ENCODE results near the gene FNBP1. TPM values are rescaled to one million over a fixed set of nuclear protein-coding genes. Genes with fewer than 3 reads are reported as not detected.

FNBP1 gene
- total RNA-seq, 2 donors from 2014 or later, result 17.1 to 17.9 TPM

DNA sequence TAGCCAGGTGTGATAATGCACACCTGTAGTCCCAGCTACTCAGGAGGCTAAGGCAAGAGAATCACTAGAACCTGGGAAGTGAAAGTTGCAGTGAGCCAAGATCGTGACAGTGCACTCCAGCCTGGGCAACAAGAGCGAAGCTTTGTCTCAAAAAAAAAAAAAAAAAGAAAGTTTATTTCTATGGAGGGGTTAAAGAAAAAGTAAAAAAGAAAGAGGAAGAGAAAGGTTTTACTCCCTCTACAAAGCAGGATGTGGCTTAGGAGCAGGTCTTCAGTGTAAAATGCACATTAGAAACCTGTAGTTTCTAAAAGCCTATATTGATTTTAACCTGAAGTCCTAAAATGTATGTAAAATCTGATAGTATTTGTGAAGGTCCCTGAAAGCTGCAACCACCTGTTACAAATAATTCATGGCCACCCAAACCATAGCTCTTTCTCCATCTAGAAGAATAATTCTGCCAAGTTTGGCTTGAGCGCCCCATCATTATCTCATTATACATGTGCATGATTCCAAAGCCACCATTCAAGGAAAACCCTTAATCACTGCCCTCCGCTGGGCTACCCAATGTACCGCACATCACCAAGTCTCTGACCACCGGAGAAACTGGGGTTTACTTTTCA lies 3.4 kb downstream of the FNBP1 start:
- DNase-seq, result no peak
- Histone ChIP-seq H3K4me1 (peaks cover 18% of the 10 kb centered on the region), H3K9me3 (no peaks in the 10 kb centered on the region), H3K4me3 (no peak overlapping the region), H3K36me3 (replicated peaks in 1 of 2; ENCODE audit: insufficient read depth in 1 of 2, low read depth in 2 of 2) (no peaks in the 10 kb centered on the region), H3K27me3 (no peaks in the 10 kb centered on the region), H3K27ac (no peak overlapping the region)
- WGBS, 2 donors, result 73 to 92% methylated on average over 6 of the region's 6 CpGs
- intact Hi-C loops (cut with DNase I), result loop anchor here (10.0 kb wide), 1 partner anchor 155 kb away; no protein-coding TSS in a partner anchor
- ATAC-seq, result no peak
- TF ChIP-seq, protein P1, sequence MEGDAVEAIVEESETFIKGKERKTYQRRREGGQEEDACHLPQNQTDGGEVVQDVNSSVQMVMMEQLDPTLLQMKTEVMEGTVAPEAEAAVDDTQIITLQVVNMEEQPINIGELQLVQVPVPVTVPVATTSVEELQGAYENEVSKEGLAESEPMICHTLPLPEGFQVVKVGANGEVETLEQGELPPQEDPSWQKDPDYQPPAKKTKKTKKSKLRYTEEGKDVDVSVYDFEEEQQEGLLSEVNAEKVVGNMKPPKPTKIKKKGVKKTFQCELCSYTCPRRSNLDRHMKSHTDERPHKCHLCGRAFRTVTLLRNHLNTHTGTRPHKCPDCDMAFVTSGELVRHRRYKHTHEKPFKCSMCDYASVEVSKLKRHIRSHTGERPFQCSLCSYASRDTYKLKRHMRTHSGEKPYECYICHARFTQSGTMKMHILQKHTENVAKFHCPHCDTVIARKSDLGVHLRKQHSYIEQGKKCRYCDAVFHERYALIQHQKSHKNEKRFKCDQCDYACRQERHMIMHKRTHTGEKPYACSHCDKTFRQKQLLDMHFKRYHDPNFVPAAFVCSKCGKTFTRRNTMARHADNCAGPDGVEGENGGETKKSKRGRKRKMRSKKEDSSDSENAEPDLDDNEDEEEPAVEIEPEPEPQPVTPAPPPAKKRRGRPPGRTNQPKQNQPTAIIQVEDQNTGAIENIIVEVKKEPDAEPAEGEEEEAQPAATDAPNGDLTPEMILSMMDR (IDR thresholded peaks at IDR 0.05), result no peak
- TF ChIP-seq POLR2A (IDR thresholded peaks at IDR 0.05), result no peak

DNA sequence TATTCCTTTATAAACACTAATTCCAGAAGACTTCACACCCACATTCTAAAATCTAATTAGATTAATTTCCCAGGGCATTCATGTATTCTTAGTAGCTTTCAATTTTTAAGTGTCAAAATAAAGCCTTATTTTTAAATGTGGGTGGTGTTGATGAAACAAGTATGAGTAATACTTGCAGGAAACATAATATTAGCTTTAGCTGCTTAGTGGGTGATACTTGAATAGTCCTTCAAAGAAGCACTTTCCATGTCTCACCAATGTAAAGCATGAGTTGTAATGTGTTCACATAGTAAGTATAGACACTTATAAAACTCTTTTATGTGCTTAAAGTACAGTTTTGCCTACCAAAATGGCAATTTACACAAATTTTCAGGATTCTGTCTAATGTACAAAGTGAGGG lies 6.9 kb downstream of the FNBP1 start:
- no peaks in the 10 kb centered on the region for H3K27me3 ChIP-seq
- DNase-seq, result no peak
- H3K36me3 ChIP-seq (replicated peaks in 1 of 2; ENCODE audit: insufficient read depth in 1 of 2, low read depth in 2 of 2), result no peaks in the 10 kb centered on the region
- no peak overlapping the region for H3K4me3 ChIP-seq
- TF ChIP-seq POLR2A (IDR thresholded peaks at IDR 0.05), result no peak
- TF ChIP-seq, protein P1 (IDR thresholded peaks at IDR 0.05), result no peak
- no peaks in the 10 kb centered on the region for H3K9me3 ChIP-seq
- H3K4me1 ChIP-seq, result no peaks in the 10 kb centered on the region
- intact Hi-C loops (cut with DNase I), result no loop called here
- ATAC-seq, result no peak
- no peak overlapping the region for H3K27ac ChIP-seq

GRCh38 chr9:130034570-130034969 lies 8.4 kb downstream of the FNBP1 start:
- DNase-seq (no peak), ATAC-seq (no peak)
- no peak overlapping the region for H3K27ac ChIP-seq
- H3K9me3 ChIP-seq, result no peaks in the 10 kb centered on the region
- H3K4me3 ChIP-seq, result no peak overlapping the region
- WGBS, 2 donors, result 77 to 84% methylated on average over 1 of the region's 1 CpG
- H3K4me1 ChIP-seq, result no peaks in the 10 kb centered on the region
- no peaks in the 10 kb centered on the region for H3K36me3 ChIP-seq (replicated peaks in 1 of 2; ENCODE audit: insufficient read depth in 1 of 2, low read depth in 2 of 2)
- intact Hi-C loops (cut with DNase I), result no loop called here
- TF ChIP-seq, protein P1 (IDR thresholded peaks at IDR 0.05), result no peak
- TF ChIP-seq POLR2A (IDR thresholded peaks at IDR 0.05), result no peak
- no peaks in the 10 kb centered on the region for H3K27me3 ChIP-seq

GRCh38 chr9:130030651-130031127 lies 12.3 kb downstream of the FNBP1 start:
- no peaks in the 10 kb centered on the region for H3K9me3 ChIP-seq
- no peaks in the 10 kb centered on the region for H3K36me3 ChIP-seq (replicated peaks in 1 of 2; ENCODE audit: insufficient read depth in 1 of 2, low read depth in 2 of 2)
- H3K27me3 ChIP-seq, result no peaks in the 10 kb centered on the region
- intact Hi-C loops (cut with DNase I), result no loop called here
- no peak overlapping the region for H3K27ac ChIP-seq
- peaks cover 11% of the 10 kb centered on the region for H3K4me1 ChIP-seq
- TF ChIP-seq POLR2A (IDR thresholded peaks at IDR 0.05), result no peak
- TF ChIP-seq, protein P1 (IDR thresholded peaks at IDR 0.05), result no peak
- WGBS, 2 donors, result 88 to 93% methylated on average over 3 of the region's 3 CpGs
- ATAC-seq (no peak), DNase-seq (no peak)
- no peak overlapping the region for H3K4me3 ChIP-seq

Measured in body of pancreas (tissue), 4 donors.